NCI-H1092 (cell line): ENCODE results near the gene VTI1A.
"Not testable (repeated sequence)": the region's sequence is repeated elsewhere in the genome, so short reads cannot be mapped to it uniquely, and the experiment has no call there.

Experiments used
- DNase-seq: peaks from one replicate; lab custom pipeline; 2025; lab: John Stamatoyannopoulos, UW

Gene VTI1A

DNA sequence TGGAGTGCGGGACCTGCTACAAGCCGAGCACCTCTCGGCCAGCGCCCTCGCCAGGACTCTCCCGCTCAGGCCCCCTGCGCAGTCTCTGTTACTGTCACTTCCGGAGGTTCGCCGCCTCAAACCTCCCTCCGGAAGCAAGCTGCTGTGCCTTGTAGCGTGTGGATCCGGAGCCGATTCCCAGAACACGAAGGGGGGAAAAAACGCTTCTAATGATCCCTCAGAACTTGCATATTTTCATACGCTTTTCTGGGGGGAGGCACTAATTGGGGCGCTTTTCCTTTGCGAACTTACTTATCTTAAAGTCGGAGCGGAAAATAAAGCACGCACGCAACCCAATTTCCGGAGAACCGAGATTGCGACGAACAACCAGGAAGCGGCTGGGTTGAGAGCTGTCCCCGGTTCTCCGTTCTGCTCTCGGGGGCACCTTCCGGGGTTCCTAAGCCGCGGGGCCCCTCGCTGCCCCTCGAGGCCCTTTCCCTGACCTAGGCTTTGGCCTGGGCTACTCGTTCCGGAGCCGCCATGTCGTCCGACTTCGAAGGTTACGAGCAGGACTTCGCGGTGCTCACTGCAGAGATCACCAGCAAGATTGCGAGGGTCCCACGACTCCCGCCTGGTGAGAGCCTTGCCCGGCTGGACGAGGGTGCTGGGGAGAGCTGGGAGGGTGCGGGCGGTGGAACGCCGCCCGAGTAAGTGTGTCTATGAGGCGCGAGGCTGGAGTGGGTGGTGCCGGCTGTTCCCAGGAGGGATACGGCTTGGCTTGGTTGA lies at the start of gene VTI1A, which contains the start of gene ZDHHC6:
Gene VTI1A, plus strand, starts transcription at position 361 of the 765 bp plus-strand sequence. Its CDS starts 159 bp downstream, at position 520.
Gene ZDHHC6, minus strand, starts transcription at position 60 of the 765 bp plus-strand sequence. CDS start 1,478 bp downstream, outside the sequence.
- DNase-seq = peak; percentile 46

DNA sequence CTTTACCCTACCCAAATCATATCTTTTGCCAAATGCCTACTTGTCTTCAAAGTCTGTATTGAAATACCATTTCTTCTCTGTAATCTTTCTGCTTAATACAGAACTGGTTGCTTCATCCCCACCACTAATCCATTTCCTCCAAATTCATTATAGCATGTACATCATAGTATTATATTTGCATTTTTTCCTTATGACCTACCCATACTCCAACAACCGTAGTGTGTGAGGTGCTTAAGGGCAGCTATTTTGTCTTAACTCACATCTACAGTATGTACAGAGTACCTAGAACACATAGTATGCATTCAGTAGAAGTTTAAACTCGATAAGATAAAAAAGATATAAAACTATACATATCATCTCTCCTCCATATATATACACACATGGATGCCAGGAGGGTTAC lies 49.4 kb upstream of the VTI1A start:
- no peak for DNase-seq

DNA sequence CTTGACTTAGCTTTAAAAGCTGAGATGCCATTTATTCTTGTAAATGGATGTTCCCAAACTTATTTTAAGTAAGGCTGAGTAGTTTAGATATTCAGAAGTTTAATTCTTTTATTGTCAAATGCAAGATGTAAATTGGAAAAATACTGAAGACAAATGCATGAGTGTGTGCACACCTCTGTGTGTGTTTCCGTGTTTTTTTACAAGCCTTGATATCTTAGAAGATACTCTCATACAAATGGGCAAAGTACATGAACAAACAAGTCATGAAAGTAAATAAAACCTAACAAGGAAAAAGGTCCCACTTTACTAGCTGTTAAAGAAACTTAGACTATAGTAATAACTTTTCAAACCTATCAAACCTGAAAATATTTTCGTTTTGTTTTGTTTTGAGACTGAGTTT lies 44.1 kb upstream of the VTI1A start:
- no peak for DNase-seq

DNA sequence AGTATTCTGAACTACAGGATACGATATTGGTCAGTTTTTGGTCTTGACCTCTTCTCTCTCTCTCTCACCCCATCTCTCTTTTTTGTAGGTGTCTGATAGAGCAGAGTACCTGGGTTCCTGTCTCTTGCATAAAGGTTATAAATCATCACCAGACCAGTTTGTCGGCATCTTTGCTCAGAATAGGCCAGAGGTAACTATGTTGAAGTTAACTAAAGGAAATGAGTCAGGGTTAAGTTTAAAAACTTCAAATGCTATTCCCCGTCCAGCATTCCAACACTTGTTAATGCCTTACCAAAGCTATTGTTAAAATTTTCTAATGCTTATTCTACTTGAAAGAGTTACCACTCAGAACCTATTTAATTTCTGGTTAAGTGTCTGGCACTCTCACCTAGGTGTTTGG lies 42.4 kb upstream of the VTI1A start:
- DNase-seq = no peak

DNA sequence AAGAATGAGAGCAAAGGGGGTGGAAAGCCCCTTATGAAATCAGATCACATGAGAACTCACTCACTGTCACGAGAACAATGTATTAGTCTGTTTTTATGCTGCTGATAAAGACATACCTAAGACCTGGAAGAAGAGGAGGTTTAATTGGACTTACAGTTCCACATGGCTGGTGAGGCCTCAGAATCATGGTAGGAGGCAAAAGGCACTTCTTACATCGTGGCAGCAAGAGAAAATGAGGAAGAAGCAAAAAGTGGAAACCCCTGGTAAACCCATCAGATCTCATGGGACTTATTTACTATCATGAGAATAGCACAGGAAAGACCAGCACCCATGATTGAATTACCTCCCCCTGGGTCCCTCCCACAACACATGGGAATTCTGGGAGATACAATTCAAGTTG lies 40.2 kb upstream of the VTI1A start:
- not testable (repeated sequence) for DNase-seq

DNA sequence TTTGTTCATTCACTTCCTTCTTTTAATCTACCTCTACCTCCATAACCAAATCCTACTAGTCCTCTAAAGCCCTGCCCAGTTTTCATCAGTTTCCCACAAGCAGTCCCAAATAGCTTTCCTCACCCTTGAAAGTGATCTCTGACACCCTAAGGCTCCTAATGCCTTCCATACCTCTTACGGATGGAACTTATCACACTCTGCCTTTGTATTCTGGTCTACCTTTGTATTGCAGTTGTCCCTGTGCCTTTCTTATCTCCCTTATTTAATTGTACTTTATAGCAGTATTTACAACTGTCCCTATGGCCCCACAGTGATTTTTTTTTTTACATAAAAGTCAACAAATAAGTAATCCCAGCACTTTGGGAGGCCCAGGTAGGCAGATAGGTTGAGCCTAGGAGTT lies 39.3 kb upstream of the VTI1A start:
- no peak for DNase-seq

DNA sequence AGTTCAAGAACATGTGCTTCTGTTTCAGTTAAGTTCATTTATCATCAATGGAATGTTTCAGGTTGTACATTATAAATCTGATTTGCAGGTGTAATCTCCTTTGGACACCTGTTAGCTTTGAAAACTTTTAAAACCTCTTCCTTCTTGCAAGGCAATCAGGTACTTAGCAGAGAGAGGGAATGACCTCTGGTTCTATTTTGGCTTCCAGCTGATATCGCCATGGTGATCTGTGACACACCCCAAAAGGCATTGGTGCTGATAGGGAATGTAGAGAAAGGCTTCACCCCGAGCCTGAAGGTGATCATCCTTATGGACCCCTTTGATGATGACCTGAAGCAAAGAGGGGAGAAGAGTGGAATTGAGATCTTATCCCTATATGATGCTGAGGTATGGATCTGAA lies 37.7 kb upstream of the VTI1A start:
- no peak for DNase-seq

DNA sequence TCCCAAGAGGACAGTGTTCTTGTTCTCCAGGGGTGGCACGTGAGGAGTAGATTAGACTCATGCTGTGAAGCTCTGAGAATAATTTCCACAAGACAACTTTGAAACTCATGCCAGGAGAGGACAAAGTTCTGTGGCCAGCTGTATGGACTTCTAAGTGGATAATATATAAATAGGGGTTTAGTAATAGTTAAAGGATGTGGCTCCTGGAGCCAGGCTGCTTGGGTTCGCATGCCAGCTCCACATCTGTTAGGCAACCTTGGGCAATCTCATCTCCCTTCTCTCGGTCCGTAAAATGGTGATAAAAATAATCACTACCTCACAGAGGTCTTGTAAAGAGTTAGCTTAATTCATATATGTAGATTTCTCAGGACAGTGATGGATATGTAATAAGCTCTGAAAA lies 37.3 kb upstream of the VTI1A start:
- DNase-seq = no peak

DNA sequence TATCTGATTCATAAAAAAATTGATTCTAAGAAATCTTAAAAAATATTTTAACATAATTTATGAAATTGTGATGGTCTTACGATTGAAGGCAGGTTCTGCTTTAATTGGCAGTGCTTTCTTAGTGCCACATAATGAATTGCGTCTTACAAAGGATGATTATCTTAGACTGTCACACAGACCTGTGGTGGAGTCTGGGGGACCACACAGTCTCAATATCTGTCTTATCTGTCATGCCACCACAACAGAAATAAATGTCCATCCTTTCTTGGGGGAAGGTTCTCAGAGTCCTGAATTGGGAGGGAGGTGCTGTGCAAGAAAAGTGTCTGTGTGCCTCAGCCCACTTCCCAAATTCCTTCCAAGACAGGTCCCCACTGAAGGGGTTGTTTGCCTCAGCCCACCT lies 34.3 kb upstream of the VTI1A start:
- DNase-seq = no peak

DNA sequence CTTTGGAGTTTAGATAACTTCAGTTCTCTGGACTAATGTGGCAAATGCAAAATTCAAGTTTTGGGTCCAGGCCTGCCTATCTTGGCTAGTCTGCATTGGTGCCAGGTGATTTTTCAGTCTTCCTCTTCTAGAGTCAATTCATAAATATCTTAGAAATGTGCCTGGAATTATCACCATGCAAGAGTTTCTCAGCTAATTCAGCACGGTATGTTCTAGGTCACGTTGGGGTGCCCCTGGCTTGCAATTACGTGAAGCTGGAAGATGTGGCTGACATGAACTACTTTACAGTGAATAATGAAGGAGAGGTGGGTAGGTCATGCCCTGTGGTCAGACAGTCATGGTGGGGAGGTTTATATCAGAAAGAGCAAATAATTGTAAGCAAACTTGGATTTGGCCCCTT lies 25.3 kb upstream of the VTI1A start:
- DNase-seq = no peak

DNA sequence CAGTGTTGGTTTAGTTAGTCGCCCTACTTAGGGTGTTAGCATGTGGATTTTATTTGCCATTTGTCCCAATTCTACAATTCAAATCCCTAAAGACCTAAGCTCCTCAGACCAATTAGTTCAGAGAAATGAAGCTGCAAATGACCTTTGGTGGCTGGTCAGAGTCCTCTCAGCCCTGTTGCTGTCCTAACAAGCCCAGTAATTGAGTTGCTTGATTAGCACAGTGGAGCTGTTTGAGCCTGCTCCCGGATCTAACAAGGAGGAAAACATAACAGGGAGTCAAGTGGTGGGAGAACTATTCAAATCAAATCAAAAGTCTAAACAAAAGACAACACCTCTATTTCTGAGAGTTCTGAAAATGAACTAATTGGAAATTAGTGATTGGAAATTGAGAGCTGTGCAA lies 22.4 kb upstream of the VTI1A start:
- DNase-seq = no peak

DNA sequence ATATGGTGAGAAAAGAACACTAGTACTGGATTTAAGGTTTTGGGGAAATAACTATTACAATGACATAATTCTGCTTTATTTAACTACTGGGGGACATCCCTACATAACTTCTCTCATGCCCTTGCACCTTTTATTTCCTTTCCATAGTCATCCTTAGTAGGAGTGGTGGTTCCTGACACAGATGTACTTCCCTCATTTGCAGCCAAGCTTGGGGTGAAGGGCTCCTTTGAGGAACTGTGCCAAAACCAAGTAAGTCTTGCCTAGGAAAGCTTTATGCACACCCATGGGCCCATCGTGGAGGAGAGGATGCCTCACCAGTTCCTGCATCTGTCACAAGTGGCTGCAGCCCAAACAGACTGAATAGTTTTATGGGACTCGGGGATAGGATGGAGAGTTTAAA lies 20.9 kb upstream of the VTI1A start:
- no peak for DNase-seq

DNA sequence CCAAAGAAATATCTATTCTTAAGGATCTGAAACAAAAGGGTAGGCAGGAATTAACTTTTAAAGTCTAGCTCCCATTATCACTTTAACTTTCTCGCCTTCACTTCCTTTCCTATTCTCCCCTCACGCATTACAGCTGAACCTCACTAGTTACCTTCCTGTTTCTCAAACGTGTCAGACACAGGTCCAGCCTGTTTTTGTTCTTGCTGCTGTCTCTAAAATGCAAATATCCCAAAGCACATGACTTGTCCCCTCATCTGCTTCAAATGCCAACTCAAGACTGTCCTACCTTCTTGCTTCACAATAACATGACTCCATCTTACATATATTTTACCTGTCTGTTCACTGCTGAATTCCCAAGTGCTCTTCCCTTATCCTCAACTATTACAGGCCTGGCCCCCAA lies 17.9 kb upstream of the VTI1A start:
- DNase-seq = no peak

DNA sequence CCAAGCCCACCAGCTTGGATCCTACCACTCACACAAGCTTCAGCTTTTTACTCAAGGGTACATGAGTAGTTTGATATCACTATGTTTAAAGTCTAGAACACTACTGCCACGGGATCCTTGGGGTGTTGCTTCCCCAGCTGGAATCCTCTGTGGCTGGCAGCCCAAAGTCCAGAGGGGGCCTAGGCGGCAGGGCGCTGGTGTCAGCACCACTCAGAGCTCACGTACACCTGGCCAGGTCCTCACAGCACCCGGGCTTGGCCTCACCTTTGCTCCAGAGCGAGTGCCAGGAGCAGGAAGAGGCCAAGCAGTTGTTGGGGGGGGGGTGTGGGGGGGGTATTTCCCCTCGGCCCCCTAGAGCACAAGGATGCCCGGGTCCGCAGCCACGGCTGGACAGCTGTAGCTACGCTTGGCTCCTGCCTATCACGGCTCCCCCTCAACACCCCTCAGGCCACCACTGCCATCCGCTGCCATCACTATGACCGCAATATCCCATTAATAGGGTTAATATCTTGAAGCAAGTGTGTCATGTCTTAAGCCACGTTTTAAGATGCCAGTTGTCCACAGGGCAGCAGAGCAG lies 17.3 kb upstream of the VTI1A start:
- no peak for DNase-seq

DNA sequence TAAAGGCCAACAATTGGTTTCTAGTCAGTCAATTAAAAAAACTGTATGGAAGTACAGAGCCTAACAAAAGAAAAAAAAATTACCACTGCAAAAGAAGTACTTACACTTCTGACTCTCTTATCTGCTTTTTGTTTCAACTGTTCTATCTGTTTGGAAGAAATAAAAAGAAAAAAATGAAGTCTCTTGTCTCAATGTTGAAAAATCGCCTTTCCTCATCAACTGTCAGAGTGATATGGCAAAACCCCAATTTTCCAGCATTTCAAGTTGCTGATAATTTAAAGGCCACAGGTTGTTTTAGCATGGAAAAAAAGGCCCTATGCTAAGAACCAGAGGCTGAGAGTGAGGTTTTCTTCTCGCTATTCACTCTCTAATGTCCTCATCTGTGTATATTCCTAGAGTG lies 13.9 kb upstream of the VTI1A start:
- no peak for DNase-seq

DNA sequence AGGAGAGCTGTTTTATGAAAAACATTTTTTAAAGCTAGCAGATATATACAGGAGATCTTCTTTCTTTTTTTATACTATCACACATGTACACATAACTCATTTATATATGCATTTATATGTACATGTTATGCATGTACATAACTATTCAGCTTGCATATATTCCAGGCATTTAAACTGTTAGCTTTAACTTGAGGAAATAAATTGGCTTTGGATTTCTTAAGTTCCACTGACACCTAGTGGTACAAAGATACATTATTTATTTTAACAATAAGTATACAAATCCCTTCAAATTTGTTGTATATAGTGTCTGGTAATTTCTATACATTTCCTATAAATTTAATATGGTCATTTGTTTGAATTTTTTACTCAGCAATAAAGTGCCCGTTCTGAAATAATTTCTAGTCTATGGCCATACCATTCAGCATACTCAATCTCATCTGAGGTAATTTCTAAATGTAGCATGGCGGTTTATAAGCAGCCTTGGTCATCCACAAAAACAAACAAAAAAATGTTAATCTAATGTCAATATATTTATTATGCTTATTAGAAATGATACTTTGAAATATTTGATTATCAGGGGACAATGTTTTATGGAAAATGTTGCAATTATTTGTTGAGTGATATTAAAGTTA lies 11.9 kb upstream of the VTI1A start:
- no peak for DNase-seq

DNA sequence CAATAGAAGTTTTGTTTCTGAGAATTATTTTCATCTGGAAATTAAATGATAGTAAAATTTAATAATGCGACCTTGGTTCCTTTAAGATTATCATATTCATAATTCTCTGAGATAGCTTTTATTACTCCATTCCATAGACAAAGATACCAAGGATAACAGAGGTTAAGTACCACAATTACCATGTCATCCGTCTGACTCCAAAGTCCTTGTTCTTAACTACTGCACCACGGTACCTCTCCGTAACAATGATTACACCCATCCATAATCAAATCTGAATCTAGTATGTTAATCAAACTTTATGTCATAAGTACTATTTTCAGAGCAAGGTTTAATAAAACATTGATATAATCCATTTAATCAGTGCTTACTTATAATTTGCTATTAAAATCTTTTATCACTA lies 8.7 kb upstream of the VTI1A start:
- DNase-seq = no peak

DNA sequence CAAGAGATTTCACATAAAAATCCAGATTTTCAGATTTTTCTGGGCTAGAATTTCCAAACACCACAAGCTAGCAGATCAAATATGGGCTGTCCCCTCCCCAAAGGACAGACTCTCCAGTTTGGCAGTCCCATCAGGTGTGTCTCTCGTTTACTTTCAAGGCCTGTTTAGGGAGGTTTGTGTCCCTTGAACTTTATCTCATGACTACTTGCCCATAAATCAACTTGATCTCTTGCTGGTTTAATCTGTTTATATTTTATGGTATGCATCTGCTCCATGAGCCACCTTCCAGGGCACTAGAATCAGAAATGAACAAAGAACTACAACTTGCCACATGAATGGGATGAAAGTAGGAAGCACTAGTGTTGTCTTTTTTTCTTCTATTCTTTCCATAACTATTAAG lies 5.5 kb upstream of the VTI1A start:
- no peak for DNase-seq

DNA sequence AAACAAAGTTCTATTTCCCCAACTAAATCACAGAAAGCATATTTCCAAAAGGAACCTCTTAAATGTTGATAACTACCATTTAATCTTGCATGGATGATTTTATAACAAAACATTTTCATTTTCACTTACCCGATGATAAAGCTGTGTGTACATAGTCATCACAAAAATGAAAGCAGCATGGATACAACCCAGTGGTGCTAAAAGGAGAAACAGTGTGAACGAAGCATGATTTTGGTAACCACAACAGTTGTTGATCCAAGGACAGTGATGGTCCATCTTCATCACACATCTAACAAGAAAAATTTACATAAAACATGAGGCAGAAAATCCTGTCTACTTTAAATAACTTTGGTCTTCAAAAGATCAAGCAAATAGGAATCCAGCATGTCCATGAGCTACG lies 5.0 kb upstream of the VTI1A start:
- no peak for DNase-seq

DNA sequence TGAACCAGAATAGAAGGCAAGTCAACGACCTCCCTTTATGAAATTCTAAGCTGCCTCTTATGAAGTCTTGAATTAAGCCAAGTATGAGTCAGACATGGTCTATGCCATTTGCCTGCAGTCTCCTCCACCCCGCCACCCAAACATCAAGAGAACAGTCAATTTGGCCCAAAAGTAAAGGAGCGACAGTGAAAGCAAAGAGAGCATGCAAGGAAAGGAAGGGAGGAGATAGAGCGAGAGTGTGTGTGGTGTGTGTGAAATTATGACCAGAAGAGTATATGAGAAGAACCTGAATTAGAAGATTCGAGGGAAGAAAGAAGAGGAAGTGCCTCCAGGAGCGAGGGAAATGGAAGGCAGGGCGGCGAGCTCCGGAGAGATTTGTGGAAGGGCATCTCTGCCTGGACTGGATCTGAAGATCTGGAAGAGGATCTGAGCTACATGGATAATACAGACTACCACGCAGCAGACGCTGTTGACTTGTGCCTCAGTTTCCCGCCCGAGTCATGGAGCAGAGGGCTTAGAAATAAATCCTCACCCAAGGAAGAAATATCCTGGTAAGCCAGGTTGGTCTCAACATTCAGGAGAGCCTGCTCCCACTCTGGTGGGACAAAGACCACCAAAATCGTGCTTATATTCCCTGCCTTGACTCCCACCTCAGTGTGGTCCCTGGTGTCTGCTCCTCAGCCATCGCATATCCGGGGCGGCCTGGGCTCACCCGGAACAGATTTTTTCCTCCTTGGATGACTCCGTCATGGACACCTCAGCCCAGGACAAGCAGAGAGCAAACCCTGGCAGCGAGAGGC lies 760 bp upstream of the VTI1A start:
- DNase-seq = no peak

DNA sequence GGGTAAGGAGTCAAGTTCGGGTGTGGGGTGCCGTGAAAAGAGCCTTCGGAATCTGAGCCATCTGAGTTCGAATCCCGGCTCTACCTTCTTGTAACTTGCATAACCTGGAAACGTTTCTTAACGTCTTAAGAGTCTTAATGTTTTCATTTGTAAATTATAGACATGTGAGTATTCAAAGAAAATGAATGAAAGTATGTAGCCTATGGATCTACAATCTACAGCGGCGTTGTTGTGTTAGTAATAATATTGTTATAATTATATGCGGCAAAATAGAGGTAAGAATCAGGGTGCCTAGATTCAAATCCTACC lies 559 bp downstream of the VTI1A start:
- DNase-seq = no peak

DNA sequence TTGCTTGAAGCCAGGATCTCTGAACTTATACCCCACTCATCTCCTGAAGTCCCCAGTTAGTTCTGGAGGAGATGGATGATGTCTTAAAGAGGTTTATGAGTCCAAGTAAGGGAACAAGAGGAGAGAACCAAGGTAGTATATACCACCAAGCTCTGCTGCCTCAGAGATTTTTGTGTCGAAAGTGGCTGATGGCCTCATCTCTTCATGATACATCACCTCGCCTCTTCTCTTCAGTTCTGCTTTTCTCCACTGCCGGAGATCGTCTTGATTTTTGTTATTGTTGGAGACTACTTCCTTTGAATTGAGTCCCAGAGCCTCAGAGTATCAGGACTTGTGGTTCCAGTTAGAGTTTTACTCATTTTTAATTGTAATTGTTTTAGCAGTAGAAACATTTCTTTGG lies 1.9 kb downstream of the VTI1A start:
- no peak for DNase-seq
